ENCODE measurements around the gene NPHP3.

Gene NPHP3

DNA sequence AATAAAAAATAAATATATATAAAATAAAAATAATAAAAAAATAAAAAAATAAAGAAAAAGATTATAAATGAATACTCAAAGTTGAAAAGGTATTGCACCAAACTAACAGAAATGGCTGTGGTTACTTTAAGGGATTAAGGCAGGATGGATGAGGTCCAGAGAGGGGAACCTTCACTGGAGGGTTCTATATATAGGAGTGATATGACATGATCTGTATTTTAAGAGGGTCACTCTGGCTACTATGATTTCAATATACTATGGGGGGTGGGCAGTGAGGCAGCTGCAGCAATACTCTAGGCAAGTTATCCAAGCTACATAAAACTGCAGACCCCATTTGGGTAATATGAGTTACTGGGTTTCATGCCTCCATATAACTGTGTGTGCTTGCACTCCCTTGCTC, 87.2 kb downstream of the NPHP3 start:
- no peak overlapping the region for H3K4me3 ChIP-seq (ENCODE audit: low read depth, low read length)
- TF ChIP-seq CTCF (IDR thresholded peaks at IDR 0.05; ENCODE audit: insufficient read depth, low read length, missing control alignments) = no peak
- DNase-seq (ENCODE audit: low read depth, low spot score) = no peak
- POLR2A ChIA-PET = no interaction called here
- CTCF ChIA-PET = interaction anchor here (0.6 to 2.5 kb wide), 7 partner anchors 24 to 215 kb away, joined by 3 to 33 read pairs (median 4); partner anchors contain the start of gene ACAD11

Measured in AG04449 (cell line).